ENCODE measurements around the gene JUND. TPM values are rescaled to one million over a fixed set of nuclear protein-coding genes. Genes with fewer than 3 reads are reported as not detected.
A peak's percentile ranks its signal among the peaks of the same experiment; 100 is the strongest.

The JUND gene
- total RNA-seq, 2 donors from 2014 or later = 112 to 148 TPM

GRCh38 chr19:18292810-18293641 lies 11.6 kb upstream of the JUND start:
- Histone ChIP-seq H3K9ac (ENCODE audit: extremely low read depth, low read length, poor library complexity, severe bottlenecking) (peak overlapping the region; percentile 93), H3K4me1 (ENCODE audit: control insufficient read depth, insufficient read depth, low read length) (peaks cover 3% of the 10 kb centered on the region), H3K27ac (ENCODE audit: low read depth, low read length) (peak overlapping the region; percentile 89), H3K4me3 (ENCODE audit: low read length) (peak overlapping the region; percentile 90), H3K27me3 (ENCODE audit: control insufficient read depth, insufficient read depth, low read length, poor library complexity, severe bottlenecking) (no peaks in the 10 kb centered on the region), H3K9me3 (ENCODE audit: control insufficient read depth, low read length) (no peaks in the 10 kb centered on the region), H3K36me3 (ENCODE audit: control insufficient read depth, insufficient read depth, low read length) (no peaks in the 10 kb centered on the region)
- H3K27me3 Mint-ChIP-seq (ENCODE audit: insufficient read depth) = no peaks in the 10 kb centered on the region
- peaks cover 10% of the 10 kb centered on the region for H3K4me1 Mint-ChIP-seq
- peak overlapping the region; percentile 77 for H3K4me3 Mint-ChIP-seq
- H3K27ac Mint-ChIP-seq = peak overlapping the region; percentile 99
- DNase-seq = peak; percentile 97
- WGBS, 2 experiments (ENCODE audit: insufficient coverage in 1 of 2, insufficient read length in 1 of 2) = 21 to 22% methylated on average over 13 to 22 of the region's 31 CpGs
- no peak for TF ChIP-seq CTCF (conservative IDR thresholded peaks at IDR 0.05)
- H3K36me3 Mint-ChIP-seq (ENCODE audit: low read depth) = no peaks in the 10 kb centered on the region
- no peaks in the 10 kb centered on the region for H3K9me3 Mint-ChIP-seq

- Histone ChIP-seq H3K4me1 (ENCODE audit: control insufficient read depth, insufficient read depth, low read length) (peaks cover 4% of the 10 kb centered on the region), H3K27ac (ENCODE audit: low read depth, low read length) (peak overlapping the region; percentile 89), H3K9ac (ENCODE audit: extremely low read depth, low read length, poor library complexity, severe bottlenecking) (peak overlapping the region; percentile 93), H3K36me3 (ENCODE audit: control insufficient read depth, insufficient read depth, low read length) (no peaks in the 10 kb centered on the region), H3K9me3 (ENCODE audit: control insufficient read depth, low read length) (no peaks in the 10 kb centered on the region), H3K27me3 (ENCODE audit: control insufficient read depth, insufficient read depth, low read length, poor library complexity, severe bottlenecking) (no peaks in the 10 kb centered on the region), H3K4me3 (ENCODE audit: low read length) (peak overlapping the region; percentile 90)
- peak overlapping the region; percentile 77 for H3K4me3 Mint-ChIP-seq
- 0% methylated on average over 9 to 19 of the region's 20 CpGs for WGBS, 2 experiments (ENCODE audit: insufficient coverage in 1 of 2, insufficient read length in 1 of 2)
- peak; percentile 88 for DNase-seq
- peak overlapping the region; percentile 99 for H3K27ac Mint-ChIP-seq
- no peaks in the 10 kb centered on the region for H3K27me3 Mint-ChIP-seq (ENCODE audit: insufficient read depth)
- peaks cover 11% of the 10 kb centered on the region for H3K4me1 Mint-ChIP-seq
- no peak for TF ChIP-seq CTCF (conservative IDR thresholded peaks at IDR 0.05)
- H3K9me3 Mint-ChIP-seq = no peaks in the 10 kb centered on the region
- H3K36me3 Mint-ChIP-seq (ENCODE audit: low read depth) = no peaks in the 10 kb centered on the region
Observed at GRCh38 chr19:18292462-18292809, 11.0 kb upstream of the JUND start.

- Histone ChIP-seq H3K4me1 (ENCODE audit: control insufficient read depth, insufficient read depth, low read length) (peaks cover 4% of the 10 kb centered on the region), H3K36me3 (ENCODE audit: control insufficient read depth, insufficient read depth, low read length) (no peaks in the 10 kb centered on the region), H3K9me3 (ENCODE audit: control insufficient read depth, low read length) (no peaks in the 10 kb centered on the region), H3K27ac (ENCODE audit: low read depth, low read length) (peak overlapping the region; percentile 89), H3K9ac (ENCODE audit: extremely low read depth, low read length, poor library complexity, severe bottlenecking) (peak overlapping the region; percentile 93), H3K27me3 (ENCODE audit: control insufficient read depth, insufficient read depth, low read length, poor library complexity, severe bottlenecking) (no peaks in the 10 kb centered on the region), H3K4me3 (ENCODE audit: low read length) (peak overlapping the region; percentile 90)
- no peaks in the 10 kb centered on the region for H3K27me3 Mint-ChIP-seq (ENCODE audit: insufficient read depth)
- peak overlapping the region; percentile 99 for H3K27ac Mint-ChIP-seq
- peak overlapping the region; percentile 77 for H3K4me3 Mint-ChIP-seq
- DNase-seq = peak; percentile 92
- WGBS, 2 experiments (ENCODE audit: insufficient coverage in 1 of 2, insufficient read length in 1 of 2) = 0 to 1% methylated on average over 17 to 75 of the region's 75 CpGs
- TF ChIP-seq CTCF (conservative IDR thresholded peaks at IDR 0.05) = no peak
- peaks cover 17% of the 10 kb centered on the region for H3K4me1 Mint-ChIP-seq
- no peaks in the 10 kb centered on the region for H3K9me3 Mint-ChIP-seq
- H3K36me3 Mint-ChIP-seq (ENCODE audit: low read depth) = no peaks in the 10 kb centered on the region
Observed at GRCh38 chr19:18291590-18292461, 10.4 kb upstream of the JUND start.

Measured in endodermal cell (in vitro differentiated cells).